NCI-H510A treated with DMSO at 0.1 percent for 48 hours (cell line): ENCODE results near the gene APOH.
"Not testable (repeated sequence)": the region's sequence is repeated elsewhere in the genome, so short reads cannot be mapped to it uniquely, and the experiment has no call there.

Source experiments
- DNase-seq: peaks from one replicate; lab custom pipeline; 2025; lab: John Stamatoyannopoulos, UW

APOH gene, protein sequence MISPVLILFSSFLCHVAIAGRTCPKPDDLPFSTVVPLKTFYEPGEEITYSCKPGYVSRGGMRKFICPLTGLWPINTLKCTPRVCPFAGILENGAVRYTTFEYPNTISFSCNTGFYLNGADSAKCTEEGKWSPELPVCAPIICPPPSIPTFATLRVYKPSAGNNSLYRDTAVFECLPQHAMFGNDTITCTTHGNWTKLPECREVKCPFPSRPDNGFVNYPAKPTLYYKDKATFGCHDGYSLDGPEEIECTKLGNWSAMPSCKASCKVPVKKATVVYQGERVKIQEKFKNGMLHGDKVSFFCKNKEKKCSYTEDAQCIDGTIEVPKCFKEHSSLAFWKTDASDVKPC

GRCh38 chr17:66228887-66229782 lies at the start of gene APOH:
APOH (minus strand) TSS chr17:66229415; CDS start chr17:66229379, 36 bp downstream.
- no peak for DNase-seq

- DNase-seq = no peak
These were observed 48.0 kb upstream of the APOH start for GRCh38 chr17:66277191-66277590.

- no peak for DNase-seq
These were observed 47.2 kb upstream of the APOH start for GRCh38 chr17:66276328-66276937.

GRCh38 chr17:66275651-66276050 lies 46.4 kb upstream of the APOH start:
- DNase-seq = no peak

DNA sequence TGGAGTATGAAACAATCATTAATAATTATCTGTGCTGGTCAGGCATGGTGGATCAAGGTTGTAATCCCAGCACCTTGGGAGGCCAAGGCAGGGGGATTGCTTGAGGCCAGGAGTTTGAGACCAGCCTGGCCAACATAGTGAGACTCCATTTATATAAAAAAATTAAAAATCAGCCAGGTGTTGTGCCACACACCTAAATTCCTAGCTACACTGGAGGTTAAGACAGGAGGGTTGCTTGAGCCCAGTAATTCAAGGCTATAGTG lies 44.3 kb upstream of the APOH start:
- DNase-seq = no peak

GRCh38 chr17:66272811-66273585 lies 43.8 kb upstream of the APOH start:
- no peak for DNase-seq

DNA sequence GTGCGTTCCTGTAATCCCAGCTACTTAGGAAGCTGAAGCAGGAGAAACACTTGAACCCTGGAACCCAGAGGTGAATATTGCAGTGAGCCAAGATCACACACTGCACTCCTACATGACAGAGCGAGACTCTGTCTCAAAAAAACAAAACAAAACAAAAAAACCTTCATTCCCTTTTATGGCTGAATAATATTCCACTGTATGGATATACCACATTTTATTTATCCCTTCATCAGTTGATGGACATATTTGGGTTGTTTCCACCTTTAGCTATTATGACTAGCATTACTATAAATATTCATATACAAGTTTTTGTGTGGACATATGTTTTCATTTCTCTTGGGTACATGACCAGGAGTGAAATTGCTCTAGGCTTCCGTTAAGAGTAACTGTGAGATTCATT lies 42.3 kb upstream of the APOH start:
- no peak for DNase-seq

- DNase-seq = no peak
These were observed 40.9 kb upstream of the APOH start for GRCh38 chr17:66270106-66270505.

DNA sequence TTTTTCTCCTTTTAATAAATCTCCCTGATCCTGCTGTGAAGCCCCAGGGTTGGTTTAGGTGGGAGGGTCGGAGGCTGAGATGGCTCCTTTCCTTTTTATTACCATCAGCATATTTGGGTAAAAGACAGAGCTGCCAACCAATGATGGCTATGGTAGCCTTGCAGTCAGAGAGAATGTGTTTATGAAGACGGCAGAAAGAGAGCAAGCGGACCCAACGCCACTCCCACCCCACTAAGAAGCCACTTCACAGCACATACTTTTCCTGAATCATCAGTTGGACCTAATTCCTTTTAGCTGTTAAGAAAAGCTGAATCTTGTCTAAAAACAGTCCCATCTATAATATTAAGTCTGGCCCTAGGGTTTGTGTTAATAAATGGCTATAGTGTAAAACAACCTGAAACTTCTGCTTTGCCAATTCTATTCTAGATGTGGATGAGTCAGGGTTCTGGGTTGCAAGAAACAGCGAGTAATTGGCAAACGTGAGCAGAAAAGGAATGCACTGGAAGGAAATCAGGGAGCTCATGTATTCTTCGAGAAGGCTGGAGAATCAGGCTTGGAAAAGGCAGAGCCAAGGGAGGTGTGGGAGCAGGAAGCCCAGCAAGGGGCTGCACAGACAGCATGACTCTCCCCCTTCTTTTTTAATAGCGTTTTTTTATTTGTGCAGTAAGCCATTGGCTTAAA lies 39.2 kb upstream of the APOH start:
- no peak for DNase-seq

DNA sequence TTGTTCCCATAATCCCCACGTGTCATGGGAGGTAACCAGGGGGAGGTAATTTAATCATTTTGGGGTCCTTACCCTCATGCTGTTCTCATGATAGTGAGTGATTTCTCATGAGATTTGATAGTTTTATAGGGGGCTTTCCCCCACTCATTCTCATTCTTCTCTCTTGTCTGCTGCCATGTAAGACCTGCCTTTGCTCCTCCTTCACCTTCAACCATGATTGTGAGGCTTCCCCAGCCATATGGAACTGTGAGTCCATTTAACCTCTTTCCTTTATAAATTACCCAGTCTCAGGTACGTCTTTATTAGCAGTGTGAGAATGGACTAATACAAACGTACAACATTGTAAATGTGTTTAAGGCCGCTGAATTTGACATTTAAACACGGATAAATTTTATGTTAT lies 35.5 kb upstream of the APOH start:
- DNase-seq = no peak

DNA sequence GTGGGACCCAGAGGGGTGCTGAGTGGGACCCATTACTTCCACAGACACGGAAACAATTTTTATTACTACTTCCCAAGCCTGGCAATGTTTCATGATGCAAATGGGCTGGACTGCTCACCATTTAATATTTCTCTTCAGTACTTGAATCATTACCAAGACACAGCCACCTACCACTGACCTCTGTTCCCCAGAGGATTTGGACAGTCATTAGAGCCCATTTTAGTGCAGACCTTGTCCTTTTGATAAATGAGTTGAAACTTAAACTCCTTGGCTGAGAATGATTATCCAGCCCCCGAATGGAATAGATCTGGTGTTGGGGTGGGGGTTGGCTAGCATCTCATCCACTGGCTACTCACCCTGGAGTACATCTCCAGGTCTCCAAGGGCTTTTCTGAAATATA lies 33.6 kb upstream of the APOH start:
- no peak for DNase-seq

DNA sequence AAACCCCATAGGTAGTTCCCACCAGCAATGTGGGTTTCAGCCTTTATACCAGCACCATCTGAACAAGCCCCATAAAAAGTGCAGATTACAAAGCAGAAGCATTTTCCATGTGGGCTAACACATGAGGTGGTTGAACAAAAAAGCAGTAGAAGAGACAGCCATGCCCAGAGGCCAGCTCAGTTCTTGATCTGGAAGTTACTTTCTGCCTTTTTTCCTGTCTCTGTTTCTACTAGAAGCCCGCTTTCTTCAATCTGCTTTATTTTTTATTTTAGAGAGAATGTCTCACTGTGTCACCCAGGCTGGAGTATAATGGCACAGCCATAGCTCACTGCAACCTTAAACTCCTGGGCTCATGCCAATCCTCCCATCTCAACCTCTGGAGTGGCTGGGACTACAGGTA lies 31.5 kb upstream of the APOH start:
- no peak for DNase-seq

- DNase-seq = no peak
These were observed 31.1 kb upstream of the APOH start for GRCh38 chr17:66260275-66260674.

GRCh38 chr17:66255527-66255971 lies 26.3 kb upstream of the APOH start:
- no peak for DNase-seq

GRCh38 chr17:66255112-66255511 lies 25.9 kb upstream of the APOH start:
- DNase-seq = peak; percentile 78

GRCh38 chr17:66253458-66253857 lies 24.2 kb upstream of the APOH start:
- DNase-seq = not testable (repeated sequence)

- no peak for DNase-seq
These were observed 21.5 kb upstream of the APOH start for GRCh38 chr17:66250686-66251085.

DNA sequence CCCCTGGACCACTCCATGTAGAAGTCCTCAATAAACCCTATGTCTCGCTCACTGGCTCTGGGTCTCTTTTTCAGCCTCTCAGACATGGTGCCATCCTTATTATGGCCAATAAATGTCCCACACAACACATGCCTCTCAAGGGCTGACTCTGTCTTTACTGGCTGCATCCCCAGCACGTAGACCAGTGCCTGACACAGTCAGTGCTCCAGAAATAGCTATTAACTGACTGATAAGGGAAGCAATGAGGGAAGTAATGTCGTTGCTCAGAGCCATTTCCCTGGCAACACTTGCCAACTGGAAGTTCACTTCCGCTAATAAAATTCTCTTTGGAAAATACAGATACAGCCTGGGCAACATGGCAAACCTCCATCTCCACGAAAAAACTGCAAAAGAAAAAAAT lies 19.1 kb upstream of the APOH start:
- no peak for DNase-seq

DNA sequence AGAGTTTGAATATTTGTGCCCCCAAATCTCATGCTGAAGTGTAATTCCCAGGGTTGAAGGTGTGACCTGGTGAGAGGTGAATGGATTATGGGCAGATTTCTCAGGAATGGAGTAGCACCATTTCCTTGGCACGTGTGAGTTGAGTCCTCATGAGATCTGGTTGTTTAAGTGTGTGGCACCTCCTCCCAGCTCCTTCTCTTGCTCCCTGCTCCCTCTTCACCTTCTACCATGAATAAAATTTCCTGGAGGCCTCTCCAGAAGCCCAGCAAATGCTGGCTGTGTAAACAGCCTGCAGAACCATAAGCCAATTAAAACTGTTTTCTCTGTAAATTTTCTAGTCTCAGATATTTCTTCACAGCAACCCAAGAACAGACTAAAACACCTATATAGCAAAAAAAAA lies 12.6 kb upstream of the APOH start:
- no peak for DNase-seq

GRCh38 chr17:66240630-66241029 lies 11.4 kb upstream of the APOH start:
- no peak for DNase-seq

DNA sequence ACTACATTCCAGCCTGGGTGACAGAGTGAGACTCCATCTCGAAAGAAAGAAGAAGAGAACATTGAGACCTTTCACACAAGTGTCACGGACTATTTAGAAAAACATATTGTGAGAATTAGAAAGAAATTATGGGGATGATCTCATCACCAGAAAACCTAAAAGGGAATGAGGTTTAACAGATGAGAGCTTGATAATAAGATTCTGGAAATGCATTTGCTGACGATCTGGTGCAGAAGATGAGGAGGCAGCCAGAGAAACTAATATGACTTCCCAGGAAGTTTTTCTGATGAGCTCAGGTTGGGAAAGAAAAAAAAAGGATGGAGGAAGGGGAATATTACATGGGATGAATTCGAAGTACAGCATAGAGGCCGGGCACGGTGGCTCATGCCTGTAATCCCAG lies 10.8 kb upstream of the APOH start:
- DNase-seq = no peak
